ENCODE measurements around the gene PXDN. TPM values are rescaled to one million over a fixed set of nuclear protein-coding genes. Genes with fewer than 3 reads are reported as not detected.

PXDN gene
- total and polyA plus RNA-seq, 2 donors (not counting 3 experiments of a cell fraction or from before 2014, with no cell fraction given): 231 to 308 TPM

DNA sequence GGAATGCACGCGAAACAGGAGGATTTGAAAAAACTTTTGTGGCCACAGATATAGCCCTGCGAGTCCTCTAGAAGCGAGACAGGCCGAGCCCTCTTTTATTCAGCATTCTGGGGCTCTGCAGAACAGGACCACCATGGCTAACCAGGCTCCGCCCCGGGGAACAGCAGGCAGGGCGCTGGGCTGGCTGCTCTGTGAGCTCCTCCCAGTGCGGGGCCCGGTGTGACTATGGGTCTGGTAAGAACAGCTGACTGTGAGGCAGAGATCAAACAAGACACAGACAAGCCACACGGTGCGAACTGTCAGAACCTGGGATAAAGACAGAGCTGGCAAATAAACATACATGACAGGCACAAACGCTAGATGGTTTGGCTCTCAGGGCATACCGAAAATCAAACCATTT is 15.5 kb downstream of the PXDN start:
- H3K9me1 ChIP-seq (replicated peaks; ENCODE audit: control insufficient read depth, extremely low read depth, insufficient read depth, low read length): no peaks in the 10 kb centered on the region
- TF ChIP-seq GATA2 (IDR thresholded peaks at IDR 0.05; ENCODE audit: insufficient read depth, insufficient read length, low read depth, low read length) (no peak), JUN (IDR thresholded peaks at IDR 0.05; ENCODE audit: borderline replicate concordance, insufficient read depth, insufficient read length, low read depth) (no peak), POLR2A (IDR thresholded peaks at IDR 0.05; ENCODE audit: low read depth, low read length) (no peak), MYC (IDR thresholded peaks at IDR 0.05; ENCODE audit: low read depth, low read length) (no peak), FOS (IDR thresholded peaks at IDR 0.05; ENCODE audit: borderline replicate concordance, insufficient read depth, low read length) (no peak), EZH2 (IDR thresholded peaks at IDR 0.05; ENCODE audit: borderline replicate concordance, low read depth, low read length, severe bottlenecking) (no peak), POLR2AphosphoS5 (IDR thresholded peaks at IDR 0.05; ENCODE audit: insufficient read depth, low read depth, low read length) (no peak)
- TF ChIP-seq, protein P1, sequence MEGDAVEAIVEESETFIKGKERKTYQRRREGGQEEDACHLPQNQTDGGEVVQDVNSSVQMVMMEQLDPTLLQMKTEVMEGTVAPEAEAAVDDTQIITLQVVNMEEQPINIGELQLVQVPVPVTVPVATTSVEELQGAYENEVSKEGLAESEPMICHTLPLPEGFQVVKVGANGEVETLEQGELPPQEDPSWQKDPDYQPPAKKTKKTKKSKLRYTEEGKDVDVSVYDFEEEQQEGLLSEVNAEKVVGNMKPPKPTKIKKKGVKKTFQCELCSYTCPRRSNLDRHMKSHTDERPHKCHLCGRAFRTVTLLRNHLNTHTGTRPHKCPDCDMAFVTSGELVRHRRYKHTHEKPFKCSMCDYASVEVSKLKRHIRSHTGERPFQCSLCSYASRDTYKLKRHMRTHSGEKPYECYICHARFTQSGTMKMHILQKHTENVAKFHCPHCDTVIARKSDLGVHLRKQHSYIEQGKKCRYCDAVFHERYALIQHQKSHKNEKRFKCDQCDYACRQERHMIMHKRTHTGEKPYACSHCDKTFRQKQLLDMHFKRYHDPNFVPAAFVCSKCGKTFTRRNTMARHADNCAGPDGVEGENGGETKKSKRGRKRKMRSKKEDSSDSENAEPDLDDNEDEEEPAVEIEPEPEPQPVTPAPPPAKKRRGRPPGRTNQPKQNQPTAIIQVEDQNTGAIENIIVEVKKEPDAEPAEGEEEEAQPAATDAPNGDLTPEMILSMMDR (IDR thresholded peaks at IDR 0.05; ENCODE audit: extremely low read depth in 1 of 2, insufficient read depth in 1 of 2, low read depth in 1 of 2, low read length in 2 of 2): no peak
- TF ChIP-seq, protein P2, sequence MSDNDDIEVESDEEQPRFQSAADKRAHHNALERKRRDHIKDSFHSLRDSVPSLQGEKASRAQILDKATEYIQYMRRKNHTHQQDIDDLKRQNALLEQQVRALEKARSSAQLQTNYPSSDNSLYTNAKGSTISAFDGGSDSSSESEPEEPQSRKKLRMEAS (IDR thresholded peaks at IDR 0.05; ENCODE audit: insufficient read depth, insufficient read length): no peak
- no peak overlapping the region for H3K4me3 ChIP-seq (replicated peaks in 1 of 3; ENCODE audit: insufficient read depth in 1 of 3, low read depth in 1 of 3, low read length in 3 of 3)
- FAIRE-seq (no peak), DNase-seq (ENCODE audit: low read depth, low spot score) (no peak)
- peaks cover 61% of the 10 kb centered on the region for H3K79me2 ChIP-seq (ENCODE audit: control insufficient read depth, insufficient read depth, low read length)
- intact Hi-C loops (cut with micrococcal nuclease) (loop anchor here (10.0 kb wide), 1 partner anchor 1666 kb away; no protein-coding TSS in a partner anchor), dilution Hi-C loops (cut with MboI; ENCODE audit: extremely low pct_ligation_motif_present, low sequenced_read_pairs) (no loop called here)
- H4K20me1 ChIP-seq (replicated peaks; ENCODE audit: control insufficient read depth, extremely low read depth, insufficient read depth, low read length): no peaks in the 10 kb centered on the region
- H3K4me2 ChIP-seq (ENCODE audit: insufficient read depth, low read length): no peak overlapping the region
- H2AFZ ChIP-seq (ENCODE audit: low read depth, low read length): no peak overlapping the region
- no peak overlapping the region for H3K9ac ChIP-seq (replicated peaks; ENCODE audit: extremely low read depth, insufficient read depth, low read length)
- peaks cover 0 to 4% of the 10 kb centered on the region in 2 experiments for H3K36me3 ChIP-seq (ENCODE audit: control insufficient read depth in 2 of 2, extremely low read depth in 1 of 2, insufficient read depth in 2 of 2, low read length in 2 of 2)
- H3K27me3 ChIP-seq (ENCODE audit: control insufficient read depth in 2 of 2, insufficient read depth in 2 of 2, low read length in 2 of 2): no peaks in the 10 kb centered on the region
- ChIA-PET CTCF (interaction anchor here (1.5 kb wide), 1 partner anchor 14 kb away, joined by 4 read pairs; no protein-coding TSS in a partner anchor), POLR2A (no interaction called here)
- H3K4me1 ChIP-seq (ENCODE audit: control insufficient read depth, extremely low read depth, insufficient read depth, low read length): peaks cover 22% of the 10 kb centered on the region
- H3K27ac ChIP-seq (ENCODE audit: insufficient read depth, low read depth, low read length): no peak overlapping the region
- H3K9me3 ChIP-seq (replicated peaks; ENCODE audit: control insufficient read depth, insufficient read depth, low read length): no peaks in the 10 kb centered on the region
- no TSS peak for BruUV-seq (replicated peaks)
